Dedifferentiated amniotic fluid mesenchymal stem cell (primary cell): ENCODE data around the gene OCSTAMP.

Experiments
- DNase-seq: peaks from one replicate; pipeline ENCODE4 v3.0.0-alpha.2; 2016; ENCODE audit errors: extremely low spot score

Gene OCSTAMP

DNA sequence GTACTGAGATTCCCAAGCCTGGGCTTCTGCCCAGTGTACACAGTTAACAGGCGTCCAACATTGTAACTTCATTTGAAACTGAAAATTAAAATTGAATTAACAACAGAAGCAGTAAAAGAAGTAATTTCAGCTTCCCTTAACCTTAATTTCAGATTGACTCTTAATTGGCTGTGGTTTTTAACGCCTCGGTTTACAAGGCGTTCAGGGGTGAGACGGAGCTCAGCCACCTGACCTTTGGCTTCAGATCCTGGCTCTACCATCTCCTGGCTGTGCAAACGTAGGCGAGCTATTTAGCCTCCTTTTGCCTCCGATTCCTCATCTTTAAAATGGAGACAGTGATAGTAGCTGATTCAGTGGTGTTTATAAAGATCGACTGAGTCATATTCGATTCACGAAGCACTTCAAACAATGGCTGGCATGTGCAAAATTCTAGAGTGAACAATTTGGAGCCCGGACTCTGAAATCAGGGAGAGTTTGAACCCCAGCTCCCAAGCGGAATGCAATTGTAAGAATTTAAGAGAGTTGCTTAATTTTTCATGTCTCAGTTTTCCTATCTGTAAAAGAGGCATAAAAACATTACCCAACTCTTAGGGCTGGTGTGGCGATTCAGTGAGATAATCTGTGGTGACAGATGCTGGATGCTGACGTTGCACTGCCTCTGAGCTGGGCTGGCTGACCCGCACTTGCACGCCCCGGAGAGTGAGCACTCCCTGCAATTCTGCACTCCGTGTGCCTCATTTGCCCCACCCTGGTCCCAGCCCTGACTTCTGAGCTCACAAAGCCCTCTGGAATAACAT is 23.5 kb upstream of the OCSTAMP start:
- no peak for DNase-seq

GRCh38 chr20:46573234-46573633 is 22.8 kb upstream of the OCSTAMP start:
- DNase-seq, result no peak

DNA sequence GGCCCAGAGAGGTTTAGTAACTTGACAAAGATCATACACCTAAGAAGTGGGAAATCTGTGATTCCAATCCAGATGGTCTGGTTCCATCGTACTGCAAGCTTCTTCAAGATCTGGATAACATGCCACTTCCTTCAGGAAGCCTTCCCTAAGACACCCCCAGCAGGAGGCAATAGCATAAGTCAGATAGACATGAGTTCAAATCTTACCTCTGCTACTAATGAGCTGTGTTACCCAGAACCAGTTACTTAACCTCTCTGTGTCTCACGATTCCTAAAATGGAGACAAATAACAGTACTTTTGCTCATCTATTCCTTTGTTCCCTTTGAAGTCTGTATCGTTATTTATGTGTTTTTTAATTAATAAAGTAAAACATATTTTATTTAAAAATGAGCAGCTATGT is 22.3 kb upstream of the OCSTAMP start:
- DNase-seq, result no peak

GRCh38 chr20:46572153-46572552 is 21.7 kb upstream of the OCSTAMP start:
- DNase-seq, result no peak

GRCh38 chr20:46571418-46571817 is 21.0 kb upstream of the OCSTAMP start:
- no peak for DNase-seq

DNA sequence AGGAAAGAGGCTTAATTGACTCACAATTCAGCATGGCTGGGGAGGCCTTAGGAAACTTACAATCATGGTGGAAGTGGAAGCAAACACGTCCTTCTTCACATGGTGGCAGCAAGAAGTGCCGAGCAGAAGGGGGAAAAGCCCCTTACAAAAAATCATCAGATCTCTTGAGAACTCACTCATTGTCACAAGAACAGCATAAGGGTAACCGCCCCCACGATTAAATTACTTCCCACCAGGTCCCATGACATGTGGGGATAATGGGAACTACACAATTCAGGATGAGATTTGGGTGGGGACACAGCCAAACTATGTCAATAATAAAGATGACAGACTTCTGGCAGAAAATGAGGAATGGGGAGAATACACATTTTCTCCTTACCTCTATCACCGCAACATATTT is 20.5 kb upstream of the OCSTAMP start:
- no peak for DNase-seq

DNA sequence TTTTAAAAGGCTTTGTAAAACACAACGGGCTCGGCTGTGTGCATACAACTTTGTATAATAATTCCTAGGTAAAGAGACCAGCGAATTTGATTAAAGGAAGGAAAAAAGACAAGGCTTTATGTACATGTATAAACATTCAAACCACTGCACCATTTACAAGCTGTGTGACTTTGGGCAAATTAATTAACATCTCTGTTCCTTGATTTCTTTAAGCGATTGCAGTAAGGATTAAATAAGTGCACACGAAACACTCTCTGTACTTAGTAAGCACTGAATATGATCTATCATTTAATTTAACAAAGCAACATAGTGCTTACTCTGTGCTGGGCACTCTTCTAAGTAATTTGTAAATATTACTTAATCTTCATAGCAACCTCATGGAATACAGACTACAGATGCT is 19.5 kb upstream of the OCSTAMP start:
- DNase-seq, result no peak

GRCh38 chr20:46568570-46569129 is 18.2 kb upstream of the OCSTAMP start:
- DNase-seq, result peak; percentile 28

- DNase-seq, result no peak
These were observed 15.7 kb upstream of the OCSTAMP start for GRCh38 chr20:46566125-46566524.

DNA sequence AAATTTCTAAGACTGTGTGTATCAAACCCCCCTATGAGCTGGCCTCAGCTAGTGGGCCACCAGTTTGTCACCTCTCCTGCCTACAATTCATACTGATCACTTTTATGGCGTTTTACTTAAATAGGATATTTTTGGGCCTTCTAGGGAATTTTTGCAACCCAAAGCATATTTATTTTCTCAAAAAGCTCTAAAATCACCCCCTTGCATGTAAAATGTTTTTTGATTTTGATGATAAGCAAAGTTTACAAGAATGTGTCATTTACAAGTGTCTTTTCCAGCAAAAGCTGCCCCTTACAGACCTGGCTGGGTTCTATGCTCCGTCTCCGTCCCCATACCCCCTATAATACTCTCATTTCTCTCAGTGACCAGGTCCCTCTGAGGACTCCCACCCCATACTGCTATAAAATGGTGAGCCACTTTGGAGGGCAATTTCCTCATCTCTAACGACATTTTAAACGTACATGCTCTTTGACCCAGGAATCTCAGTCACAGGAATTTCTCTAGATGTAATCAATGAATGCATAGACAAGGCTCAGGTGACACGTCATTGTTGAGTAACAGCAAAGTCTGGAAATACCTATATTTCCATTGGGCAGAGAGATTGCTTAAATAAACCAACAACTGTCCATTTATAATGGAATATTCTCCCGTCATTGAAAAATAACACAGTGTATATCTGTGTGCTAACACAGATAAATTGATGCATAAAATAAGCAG is 13.9 kb upstream of the OCSTAMP start:
- DNase-seq, result no peak

DNA sequence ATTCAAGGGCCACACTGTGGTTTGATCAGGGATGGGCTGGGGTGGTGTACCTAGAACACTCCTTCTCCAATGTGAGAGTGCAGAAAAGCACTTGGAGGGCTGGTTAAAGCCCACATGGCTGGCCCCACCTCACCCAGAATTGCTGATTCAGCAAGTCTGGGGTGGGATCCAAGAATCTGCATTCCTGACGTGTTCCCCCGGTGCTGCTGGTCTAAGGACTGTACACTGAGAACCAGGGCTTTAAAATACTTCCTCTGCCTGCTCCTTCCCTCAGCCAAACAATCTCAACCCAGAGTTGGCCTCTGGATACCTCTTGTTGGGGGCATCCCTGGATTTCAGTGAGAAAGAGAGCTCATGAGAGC is 13.4 kb upstream of the OCSTAMP start:
- DNase-seq, result no peak

GRCh38 chr20:46563170-46563859 is 12.9 kb upstream of the OCSTAMP start:
- no peak for DNase-seq

- DNase-seq, result peak; percentile 47
These were observed 12.1 kb upstream of the OCSTAMP start for GRCh38 chr20:46562373-46563169.

DNA sequence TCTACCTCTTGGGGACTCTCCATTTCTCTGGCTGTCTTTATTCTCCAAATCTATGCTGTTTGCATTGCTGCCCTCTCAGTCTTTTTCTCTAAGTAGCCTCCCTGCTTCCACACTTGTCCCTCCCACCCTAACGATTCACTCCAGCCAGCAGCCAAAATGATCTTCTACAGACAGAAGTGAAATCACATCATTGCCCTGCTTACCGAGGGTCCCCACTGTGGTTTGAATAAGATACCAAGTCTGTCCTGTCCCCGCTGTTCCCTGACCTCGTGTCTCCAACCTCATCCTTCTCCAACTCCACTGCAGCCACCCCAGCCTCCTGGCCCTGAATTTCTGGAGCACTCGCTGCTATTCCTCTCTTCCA is 11.5 kb upstream of the OCSTAMP start:
- no peak for DNase-seq

DNA sequence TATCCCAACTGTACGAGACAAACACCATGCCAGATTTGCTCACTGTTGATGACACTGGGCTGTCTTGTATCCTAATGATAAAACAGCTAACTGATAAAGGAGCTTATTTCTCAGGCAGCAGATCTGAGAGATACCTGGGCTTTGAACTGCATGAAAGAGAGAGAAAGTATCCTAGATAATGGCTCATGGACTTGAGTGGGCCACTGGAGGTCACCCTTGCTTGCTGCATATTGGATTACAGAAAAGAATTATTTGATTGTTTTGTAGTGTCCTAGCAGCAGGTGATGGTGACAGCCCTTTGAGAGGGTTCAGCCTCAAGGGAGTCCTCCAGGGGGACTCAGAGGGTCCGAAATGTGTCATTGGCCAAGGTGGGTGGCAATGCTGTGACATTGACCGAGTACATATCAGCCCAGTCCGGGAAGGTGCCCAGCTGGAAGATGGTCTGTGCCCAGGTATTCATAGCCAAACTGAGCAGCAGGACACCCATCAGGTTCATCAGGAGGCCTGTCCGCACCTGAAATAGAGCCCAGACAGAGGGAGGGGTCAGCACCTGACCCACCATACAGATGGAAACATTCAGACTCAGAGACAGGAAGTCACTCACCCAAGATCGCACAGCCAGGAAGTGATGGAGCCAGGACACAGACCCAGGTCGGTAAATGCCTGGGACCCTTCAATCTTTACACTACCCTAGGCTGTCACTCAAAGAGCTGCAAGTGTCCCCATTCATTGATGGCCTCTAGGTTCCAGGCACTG is 9.4 kb upstream of the OCSTAMP start:
- DNase-seq, result no peak

GRCh38 chr20:46559001-46559400 is 8.5 kb upstream of the OCSTAMP start:
- DNase-seq, result no peak

GRCh38 chr20:46558511-46558959 is 8.1 kb upstream of the OCSTAMP start:
- DNase-seq, result peak; percentile 64

DNA sequence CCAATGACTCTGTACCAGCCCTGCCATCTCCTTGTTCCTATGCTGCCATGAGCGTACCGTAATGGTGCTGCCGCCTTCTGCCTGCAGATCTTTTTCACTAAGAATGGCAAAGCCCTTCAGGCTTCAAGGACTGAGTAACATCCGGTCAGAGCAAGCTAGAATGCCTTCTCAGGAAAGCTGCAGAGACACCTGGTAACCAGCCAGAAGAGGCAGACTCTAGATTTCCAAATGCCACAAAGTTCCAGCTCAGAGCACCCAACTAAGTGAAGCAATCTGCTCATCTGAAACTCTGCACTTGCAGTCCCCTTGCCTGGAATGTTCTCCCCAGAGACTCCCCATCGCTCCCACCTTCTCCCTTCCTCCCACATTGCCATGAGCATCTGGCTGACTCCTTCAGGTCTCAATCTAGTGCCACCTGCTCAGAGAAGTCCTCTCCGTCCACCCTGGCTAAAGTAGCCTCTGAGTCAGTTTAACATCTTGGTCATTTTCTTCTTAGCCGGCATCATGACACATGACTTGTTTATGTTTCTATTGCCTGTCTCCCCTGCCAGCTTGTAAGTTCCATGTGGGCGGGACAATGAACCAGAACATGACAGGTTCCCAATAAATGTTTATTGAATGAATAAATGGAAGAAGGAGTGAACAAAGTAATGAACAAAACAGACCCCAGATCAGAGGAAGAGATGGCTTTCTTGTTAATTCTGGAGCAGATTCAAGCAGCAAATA is 6.9 kb upstream of the OCSTAMP start:
- DNase-seq, result no peak

DNA sequence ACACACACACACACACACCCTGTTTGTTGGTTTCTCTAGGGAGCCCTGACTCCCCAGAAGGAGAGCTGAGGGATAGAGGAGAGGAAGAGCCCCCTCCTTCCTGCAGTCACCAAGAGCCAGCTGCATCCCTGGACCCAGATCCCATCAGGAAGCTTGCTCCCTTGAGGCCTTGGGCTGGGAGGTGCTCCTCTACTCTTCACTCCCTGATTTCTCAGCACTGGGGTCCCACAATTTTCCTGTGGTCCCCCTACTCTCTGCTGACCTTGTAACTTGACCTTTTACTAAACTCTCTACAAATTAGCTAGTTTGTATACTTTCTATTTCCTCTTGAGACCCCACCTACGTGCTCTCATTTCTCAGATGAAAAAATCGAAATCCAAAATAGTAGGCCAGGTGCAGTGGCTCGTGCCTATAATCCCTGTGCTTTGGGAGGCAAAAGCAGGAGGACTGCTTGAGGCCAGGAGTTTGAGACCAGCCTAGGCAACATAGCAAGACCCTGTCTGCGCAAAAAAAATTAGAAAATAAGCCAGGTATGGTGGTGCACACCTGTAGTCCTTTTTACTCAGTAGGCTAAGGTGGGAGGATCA is 5.0 kb upstream of the OCSTAMP start:
- no peak for DNase-seq

DNA sequence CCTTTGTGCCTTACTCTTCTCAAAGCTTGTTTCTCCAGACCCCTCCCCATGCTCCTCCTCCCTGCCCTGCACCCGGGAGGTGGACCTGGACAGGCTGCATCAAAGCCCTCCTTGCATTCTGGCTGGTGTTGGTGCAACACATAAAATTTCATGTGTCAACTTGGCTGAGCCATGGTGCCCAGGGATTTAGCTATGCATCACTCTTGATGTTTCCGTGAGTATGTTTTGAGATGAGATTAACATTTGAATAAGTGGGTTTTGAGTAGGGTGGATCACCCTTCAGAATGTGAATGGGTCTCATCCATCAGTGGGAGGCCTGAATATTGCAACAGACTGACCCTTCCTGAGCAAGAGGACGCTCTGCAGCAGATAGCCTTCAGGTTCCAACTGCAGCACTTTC is 4.4 kb upstream of the OCSTAMP start:
- no peak for DNase-seq
